Measurements from ENCODE around the gene RETN.
A peak's percentile ranks its signal among the peaks of the same experiment; 100 is the strongest.

RETN gene

DNA sequence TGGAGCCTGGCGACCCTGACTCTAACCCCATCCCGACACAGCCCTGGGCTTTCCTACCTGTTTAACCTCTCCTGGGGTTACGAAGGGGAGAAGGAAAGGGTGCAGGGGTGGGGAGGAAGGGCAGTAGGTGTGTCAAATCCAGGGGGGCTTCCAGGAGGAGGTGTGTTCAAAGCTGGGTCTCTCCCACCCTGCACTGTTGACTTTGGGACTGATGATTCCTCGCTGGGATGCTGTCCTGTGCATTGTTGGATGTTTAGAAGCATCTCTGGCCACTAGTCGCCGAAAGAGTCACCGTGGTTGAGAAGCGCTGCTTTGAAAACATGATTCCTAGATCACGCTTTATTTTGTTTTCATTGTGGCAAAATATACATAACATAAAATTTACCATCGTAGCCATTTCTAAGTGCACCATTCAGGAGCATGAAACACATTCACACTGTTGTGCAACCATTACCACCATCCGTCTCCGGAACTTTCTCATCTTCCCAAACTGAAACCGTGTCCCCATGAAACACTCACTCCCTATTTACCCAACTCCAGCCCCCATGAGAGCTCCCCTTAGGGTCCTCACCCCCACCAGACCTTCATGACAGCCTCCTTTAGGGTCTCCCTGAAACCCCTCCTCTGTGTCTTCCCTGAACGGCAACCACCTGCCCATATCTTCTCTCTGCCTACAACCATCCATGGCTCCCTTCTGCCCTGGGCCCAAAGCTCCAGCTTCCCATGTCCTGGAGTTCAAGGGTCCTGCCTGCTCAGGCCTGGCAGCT is 37.5 kb downstream of the RETN start:
- Histone ChIP-seq H3K9me3 (ENCODE audit: control insufficient read depth, low read length) (no peaks in the 10 kb centered on the region), H3K36me3 (ENCODE audit: control insufficient read depth, insufficient read depth, low read length) (no peaks in the 10 kb centered on the region), H3K27me3 (replicated peaks; ENCODE audit: control insufficient read depth, insufficient read depth, low read length, poor library complexity, severe bottlenecking) (no peaks in the 10 kb centered on the region), H3K4me1 (ENCODE audit: control insufficient read depth, insufficient read depth, low read length, poor library complexity, severe bottlenecking) (peaks cover 20% of the 10 kb centered on the region), H3K27ac (ENCODE audit: insufficient read depth, low read length, poor library complexity, severe bottlenecking) (peak overlapping the region; percentile 76), H3K4me3 (ENCODE audit: insufficient read depth, low read depth, low read length, poor library complexity, severe bottlenecking) (peak overlapping the region; percentile 38)
- no peak for DNase-seq

DNA sequence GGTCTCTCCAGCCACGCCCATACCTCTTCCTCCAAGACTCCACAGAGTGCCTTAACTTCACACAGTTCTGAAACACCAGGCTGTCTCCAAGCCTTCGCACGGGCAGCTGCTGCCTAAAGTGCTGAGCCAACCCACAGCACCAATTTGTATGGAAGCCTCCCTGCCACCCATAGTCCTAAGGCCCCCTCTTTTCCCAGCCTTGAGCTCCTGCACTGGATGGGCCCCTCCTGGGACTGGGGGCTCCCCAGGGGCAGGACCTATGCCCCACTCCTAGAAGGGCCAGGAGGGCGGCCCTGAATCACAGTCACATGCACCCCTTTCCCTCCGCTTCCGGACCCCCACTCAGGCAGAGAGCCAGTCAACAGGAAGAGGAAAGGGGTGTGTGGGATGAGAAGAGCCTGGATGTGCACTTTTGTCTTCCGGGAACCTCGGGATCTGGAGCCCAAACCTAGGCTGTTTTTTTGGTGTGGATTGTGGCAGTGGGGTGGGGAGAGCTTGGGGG is 38.2 kb downstream of the RETN start:
- no peaks in the 10 kb centered on the region for H3K27me3 ChIP-seq (replicated peaks; ENCODE audit: control insufficient read depth, insufficient read depth, low read length, poor library complexity, severe bottlenecking)
- H3K9me3 ChIP-seq (ENCODE audit: control insufficient read depth, low read length) = no peaks in the 10 kb centered on the region
- peak overlapping the region; percentile 76 for H3K27ac ChIP-seq (ENCODE audit: insufficient read depth, low read length, poor library complexity, severe bottlenecking)
- DNase-seq = no peak
- peaks cover 20% of the 10 kb centered on the region for H3K4me1 ChIP-seq (ENCODE audit: control insufficient read depth, insufficient read depth, low read length, poor library complexity, severe bottlenecking)
- no peaks in the 10 kb centered on the region for H3K36me3 ChIP-seq (ENCODE audit: control insufficient read depth, insufficient read depth, low read length)
- H3K4me3 ChIP-seq (ENCODE audit: insufficient read depth, low read depth, low read length, poor library complexity, severe bottlenecking) = no peak overlapping the region

DNA sequence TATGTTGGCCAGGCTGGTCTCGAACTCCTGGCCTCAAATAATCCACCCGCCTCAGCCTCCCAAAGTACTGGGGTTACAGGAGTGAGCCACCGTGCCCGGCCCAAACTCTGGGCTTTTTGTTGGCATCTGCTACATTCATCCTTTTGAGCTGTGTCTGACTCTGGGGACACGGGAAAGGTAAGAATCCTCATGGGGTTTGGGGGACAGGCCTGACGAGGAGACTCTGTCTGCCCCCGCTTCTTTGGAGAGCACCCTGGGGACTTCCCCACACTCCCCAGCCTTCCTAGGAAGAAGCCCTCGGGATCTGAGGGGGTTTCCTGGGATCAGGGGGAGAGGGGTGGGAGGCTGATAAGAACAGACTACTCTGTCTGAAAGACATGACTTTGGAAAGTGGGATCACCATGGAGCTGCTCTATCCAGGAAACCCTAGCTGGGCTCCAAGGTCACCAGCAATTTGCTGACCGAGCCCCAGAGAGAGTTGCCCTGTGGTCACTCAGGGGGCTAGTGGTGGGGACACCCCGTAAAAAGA is 41.1 kb downstream of the RETN start:
- peaks cover 19% of the 10 kb centered on the region for H3K4me1 ChIP-seq (ENCODE audit: control insufficient read depth, insufficient read depth, low read length, poor library complexity, severe bottlenecking)
- H3K9me3 ChIP-seq (ENCODE audit: control insufficient read depth, low read length) = no peaks in the 10 kb centered on the region
- no peaks in the 10 kb centered on the region for H3K36me3 ChIP-seq (ENCODE audit: control insufficient read depth, insufficient read depth, low read length)
- no peaks in the 10 kb centered on the region for H3K27me3 ChIP-seq (replicated peaks; ENCODE audit: control insufficient read depth, insufficient read depth, low read length, poor library complexity, severe bottlenecking)
- H3K27ac ChIP-seq (ENCODE audit: insufficient read depth, low read length, poor library complexity, severe bottlenecking) = no peak overlapping the region
- DNase-seq = no peak
- H3K4me3 ChIP-seq (ENCODE audit: insufficient read depth, low read depth, low read length, poor library complexity, severe bottlenecking) = no peak overlapping the region

DNA sequence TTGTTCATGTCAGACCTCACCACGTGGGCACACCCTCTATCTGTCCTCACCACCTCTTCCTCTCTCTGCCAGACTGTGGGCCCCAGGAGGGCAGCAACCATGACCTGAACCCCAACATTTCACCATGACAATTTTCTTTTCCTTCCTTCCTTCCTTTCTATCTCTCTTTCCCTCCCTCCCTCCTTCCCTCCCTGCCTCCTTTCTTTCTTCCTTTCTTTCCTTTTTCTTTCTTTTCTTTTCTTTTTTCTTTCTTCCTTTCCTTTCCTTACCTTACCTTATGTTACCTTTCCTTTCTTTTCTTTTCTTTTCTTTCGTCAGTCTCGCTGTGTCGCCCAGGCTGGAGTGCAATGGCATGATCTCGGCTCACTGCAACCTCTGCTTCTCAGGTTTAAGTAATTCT is 41.8 kb downstream of the RETN start:
- Histone ChIP-seq H3K36me3 (ENCODE audit: control insufficient read depth, insufficient read depth, low read length) (no peaks in the 10 kb centered on the region), H3K4me3 (ENCODE audit: insufficient read depth, low read depth, low read length, poor library complexity, severe bottlenecking) (no peak overlapping the region), H3K9me3 (ENCODE audit: control insufficient read depth, low read length) (no peaks in the 10 kb centered on the region), H3K4me1 (ENCODE audit: control insufficient read depth, insufficient read depth, low read length, poor library complexity, severe bottlenecking) (peaks cover 18% of the 10 kb centered on the region), H3K27me3 (replicated peaks; ENCODE audit: control insufficient read depth, insufficient read depth, low read length, poor library complexity, severe bottlenecking) (no peaks in the 10 kb centered on the region), H3K27ac (ENCODE audit: insufficient read depth, low read length, poor library complexity, severe bottlenecking) (no peak overlapping the region)
- no peak for DNase-seq

DNA sequence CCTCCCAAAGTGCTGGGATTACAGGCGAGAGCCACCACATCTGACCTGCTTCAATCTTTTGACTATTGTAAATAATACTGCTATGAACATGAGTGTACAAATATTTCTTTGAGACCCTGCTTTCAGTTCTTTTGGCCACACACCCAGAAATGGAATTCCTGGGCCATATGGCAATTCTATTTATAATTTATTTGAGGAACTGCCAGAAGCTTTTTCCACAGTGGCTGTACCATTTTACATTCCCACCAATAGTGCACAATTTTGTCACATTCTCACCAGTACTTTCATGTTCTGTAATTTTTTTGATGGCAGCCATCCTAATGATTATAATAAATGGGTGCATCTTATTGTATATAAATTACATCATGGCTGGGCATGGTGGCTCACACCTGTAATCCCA is 46.8 kb downstream of the RETN start:
- Histone ChIP-seq H3K27ac (ENCODE audit: insufficient read depth, low read length, poor library complexity, severe bottlenecking) (no peak overlapping the region), H3K27me3 (replicated peaks; ENCODE audit: control insufficient read depth, insufficient read depth, low read length, poor library complexity, severe bottlenecking) (no peaks in the 10 kb centered on the region)

DNA sequence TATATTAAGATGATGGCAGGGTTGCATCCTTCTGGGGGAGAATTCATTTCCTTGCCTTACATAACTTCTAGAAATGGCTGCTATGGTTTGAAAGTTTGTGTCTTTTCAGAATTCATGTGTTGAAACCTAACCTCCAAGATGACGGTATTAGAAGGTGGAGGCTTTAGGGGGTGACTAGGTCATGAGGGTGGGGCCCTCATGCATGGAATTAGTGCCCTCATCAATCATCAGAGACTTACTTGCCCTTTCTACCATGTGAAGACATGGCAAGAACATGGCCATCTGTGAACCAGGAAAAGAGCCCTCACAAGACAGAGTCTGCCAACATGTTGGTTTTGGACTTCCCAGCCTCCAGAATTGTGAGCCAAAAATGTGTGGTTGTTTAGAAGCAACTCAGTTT is 47.9 kb downstream of the RETN start:
- Histone ChIP-seq H3K27ac (ENCODE audit: insufficient read depth, low read length, poor library complexity, severe bottlenecking) (no peak overlapping the region), H3K27me3 (replicated peaks; ENCODE audit: control insufficient read depth, insufficient read depth, low read length, poor library complexity, severe bottlenecking) (no peaks in the 10 kb centered on the region), H3K4me3 (ENCODE audit: insufficient read depth, low read depth, low read length, poor library complexity, severe bottlenecking) (no peak overlapping the region), H3K36me3 (ENCODE audit: control insufficient read depth, insufficient read depth, low read length) (no peaks in the 10 kb centered on the region), H3K4me1 (ENCODE audit: control insufficient read depth, insufficient read depth, low read length, poor library complexity, severe bottlenecking) (no peaks in the 10 kb centered on the region), H3K9me3 (ENCODE audit: control insufficient read depth, low read length) (no peaks in the 10 kb centered on the region)
- DNase-seq = no peak

More for the DNA sequence above, 46.8 kb downstream of the RETN start:
- Histone ChIP-seq H3K4me3 (ENCODE audit: insufficient read depth, low read depth, low read length, poor library complexity, severe bottlenecking) (no peak overlapping the region), H3K36me3 (ENCODE audit: control insufficient read depth, insufficient read depth, low read length) (no peaks in the 10 kb centered on the region), H3K4me1 (ENCODE audit: control insufficient read depth, insufficient read depth, low read length, poor library complexity, severe bottlenecking) (no peaks in the 10 kb centered on the region), H3K9me3 (ENCODE audit: control insufficient read depth, low read length) (no peaks in the 10 kb centered on the region)
- DNase-seq = no peak

DNA sequence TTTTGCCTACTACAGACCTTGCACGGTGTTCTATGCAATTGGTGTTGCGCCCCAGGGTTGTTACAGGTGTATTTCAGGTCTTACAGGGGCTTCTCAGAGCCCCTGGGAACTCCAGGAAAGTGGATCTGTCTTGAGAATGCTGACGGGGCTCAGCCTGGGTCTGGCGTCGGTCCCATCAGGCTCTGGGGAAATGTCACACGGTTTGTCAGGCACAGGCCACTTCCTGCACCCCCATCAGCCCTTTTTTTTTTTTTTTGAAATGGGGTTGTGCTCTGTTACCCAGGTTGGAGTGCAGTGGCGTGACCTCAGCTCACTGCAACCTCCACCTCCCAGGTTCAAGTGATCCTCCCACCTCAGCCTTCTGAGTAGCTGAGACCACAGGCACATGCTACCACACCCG is 49.8 kb downstream of the RETN start:
- DNase-seq = no peak
- no peak overlapping the region for H3K4me3 ChIP-seq (ENCODE audit: insufficient read depth, low read depth, low read length, poor library complexity, severe bottlenecking)
- H3K36me3 ChIP-seq (ENCODE audit: control insufficient read depth, insufficient read depth, low read length) = no peaks in the 10 kb centered on the region
- no peak overlapping the region for H3K27ac ChIP-seq (ENCODE audit: insufficient read depth, low read length, poor library complexity, severe bottlenecking)
- H3K4me1 ChIP-seq (ENCODE audit: control insufficient read depth, insufficient read depth, low read length, poor library complexity, severe bottlenecking) = no peaks in the 10 kb centered on the region
- no peaks in the 10 kb centered on the region for H3K27me3 ChIP-seq (replicated peaks; ENCODE audit: control insufficient read depth, insufficient read depth, low read length, poor library complexity, severe bottlenecking)
- H3K9me3 ChIP-seq (ENCODE audit: control insufficient read depth, low read length) = no peaks in the 10 kb centered on the region
